DOHH2 (cell line): ENCODE results near the gene ZNRF3.

Experiments used
- H3F3A ChIP-seq: fragments of 200-600 bp; sonication (generic), shearing (Covaris generic); 2 replicates; pipeline ENCODE4 v1.6.0; 2016; ENCODE audit warnings: antibody characterized with exemption, mild to moderate bottlenecking; ENCODE audit not compliant: control insufficient read depth, insufficient read depth
- H3K27ac ChIP-seq: fragments of 200-600 bp; sonication (generic); 2 replicates; pipeline ENCODE4 v1.5.1; 2014; ENCODE audit warnings: low read depth, mild to moderate bottlenecking, low read length, moderate library complexity
- H3K27me3 ChIP-seq: fragments of 200-600 bp; sonication (generic); 2 replicates; pipeline ENCODE4 v1.6.1; 2014; ENCODE audit warnings: mild to moderate bottlenecking, low read length, mixed read lengths; ENCODE audit not compliant: control insufficient read depth
- H3K36me3 ChIP-seq: fragments of 200-600 bp; sonication (generic); 2 replicates; pipeline ENCODE4 v1.6.1; 2014; ENCODE audit warnings: mild to moderate bottlenecking, low read length, moderate library complexity, mixed read lengths; ENCODE audit not compliant: control insufficient read depth
- H3K4me1 ChIP-seq: fragments of 200-600 bp; sonication (generic); 2 replicates; pipeline ENCODE4 v1.6.1; 2014; ENCODE audit warnings: mild to moderate bottlenecking, low read length, mixed read lengths; ENCODE audit not compliant: control insufficient read depth
- H3K4me2 ChIP-seq: fragments of 200-600 bp; sonication (generic); 2 replicates; pipeline ENCODE4 v1.6.0; 2014; ENCODE audit warnings: mild to moderate bottlenecking, low read length, moderate library complexity
- H3K4me3 ChIP-seq: fragments of 200-600 bp; sonication (generic); 2 replicates; pipeline ENCODE4 v1.5.1; 2014; ENCODE audit warnings: mild to moderate bottlenecking, low read length, mixed read lengths
- H3K79me2 ChIP-seq: fragments of 200-600 bp; sonication (generic); 2 replicates; pipeline ENCODE4 v1.6.1; 2014; ENCODE audit warnings: mild to moderate bottlenecking, low read length, mixed read lengths; ENCODE audit not compliant: control insufficient read depth
- H3K9me2 ChIP-seq: fragments of 200-600 bp; sonication (generic); replicated peaks from 2 replicates; pipeline ENCODE4 v1.6.1; 2014; ENCODE audit warnings: mild to moderate bottlenecking, low read length, mixed read lengths; ENCODE audit not compliant: control insufficient read depth
- H3K9me3 ChIP-seq: fragments of 200-600 bp; sonication (generic); 2 replicates; pipeline ENCODE4 v1.6.1; 2014; ENCODE audit warnings: antibody characterized with exemption, low read length, mixed read lengths; ENCODE audit not compliant: control insufficient read depth, insufficient read depth
- H4K20me1 ChIP-seq: fragments of 200-600 bp; sonication (generic); 2 replicates; pipeline ENCODE4 v1.6.0; 2014; ENCODE audit warnings: low read depth, mild to moderate bottlenecking, antibody characterized with exemption, low read length, moderate library complexity; ENCODE audit not compliant: control insufficient read depth, insufficient read depth
- CTCF ChIP-seq: fragments of 200-600 bp; sonication (generic); IDR thresholded peaks from one replicate; pipeline ENCODE4 v1.5.1; 2014; ENCODE audit warnings: antibody characterized with exemption, mild to moderate bottlenecking, low read depth, low read length; ENCODE audit not compliant: poor library complexity, severe bottlenecking
- EZH2phosphoT487 ChIP-seq: fragments of 200-600 bp; sonication (generic); IDR thresholded peaks from 2 replicates; pipeline ENCODE4 v1.6.1; 2017; ENCODE audit warnings: borderline replicate concordance, mild to moderate bottlenecking, antibody characterized with exemption, low read length, moderate library complexity, mixed read lengths

Gene ZNRF3

GRCh38 chr22:28922540-28923244 is 39.3 kb downstream of the ZNRF3 start:
- H3K79me2 ChIP-seq: no peaks in the 10 kb centered on the region
- no peaks in the 10 kb centered on the region for H3K4me1 ChIP-seq
- no peaks in the 10 kb centered on the region for H3K36me3 ChIP-seq
- no peak overlapping the region for H3K4me3 ChIP-seq
- no peaks in the 10 kb centered on the region for H4K20me1 ChIP-seq
- TF ChIP-seq CTCF: no peak
- TF ChIP-seq EZH2phosphoT487: no peak
- H3K4me2 ChIP-seq: no peak overlapping the region
- no peaks in the 10 kb centered on the region for H3K9me2 ChIP-seq
- H3K27me3 ChIP-seq: peaks cover 30% of the 10 kb centered on the region
- H3K9me3 ChIP-seq: no peaks in the 10 kb centered on the region
- no peak overlapping the region for H3K27ac ChIP-seq
- H3F3A ChIP-seq: no peaks in the 10 kb centered on the region

GRCh38 chr22:28923826-28924732 is 40.7 kb downstream of the ZNRF3 start:
- Histone ChIP-seq H3K4me2 (no peak overlapping the region), H3K4me1 (no peaks in the 10 kb centered on the region), H3K9me3 (no peaks in the 10 kb centered on the region), H3K36me3 (no peaks in the 10 kb centered on the region), H3K9me2 (no peaks in the 10 kb centered on the region), H3F3A (no peaks in the 10 kb centered on the region), H3K4me3 (no peak overlapping the region), H3K79me2 (no peaks in the 10 kb centered on the region), H4K20me1 (no peaks in the 10 kb centered on the region), H3K27ac (no peak overlapping the region), H3K27me3 (peaks cover 25% of the 10 kb centered on the region)
- no peak for TF ChIP-seq EZH2phosphoT487
- TF ChIP-seq CTCF: no peak

GRCh38 chr22:28925916-28926315 is 42.5 kb downstream of the ZNRF3 start:
- Histone ChIP-seq H3K4me3 (no peak overlapping the region), H3F3A (no peaks in the 10 kb centered on the region), H3K9me3 (no peaks in the 10 kb centered on the region), H3K79me2 (no peaks in the 10 kb centered on the region), H3K4me2 (no peak overlapping the region), H3K36me3 (no peaks in the 10 kb centered on the region), H3K27ac (no peak overlapping the region), H3K27me3 (peaks cover 25% of the 10 kb centered on the region), H4K20me1 (no peaks in the 10 kb centered on the region), H3K4me1 (no peaks in the 10 kb centered on the region), H3K9me2 (no peaks in the 10 kb centered on the region)
- no peak for TF ChIP-seq CTCF
- no peak for TF ChIP-seq EZH2phosphoT487
